Neural progenitor cell (in vitro differentiated cells): ENCODE measurements around the gene RAI1.

ENCODE experiments used
- EZH2 ChIP-seq: fragments of 200-600 bp; sonication (generic); IDR thresholded peaks from 2 replicates; pipeline ENCODE4 v1.6.1; 2017; ENCODE audit warnings: antibody characterized with exemption, mild to moderate bottlenecking, moderate library complexity
- TF ChIP-seq, protein P1 (sequence below): fragments of 200-600 bp; sonication (generic); IDR thresholded peaks from 2 replicates; pipeline ENCODE4 v1.5.1; 2017; ENCODE audit warnings: antibody characterized with exemption, mild to moderate bottlenecking

DNA sequence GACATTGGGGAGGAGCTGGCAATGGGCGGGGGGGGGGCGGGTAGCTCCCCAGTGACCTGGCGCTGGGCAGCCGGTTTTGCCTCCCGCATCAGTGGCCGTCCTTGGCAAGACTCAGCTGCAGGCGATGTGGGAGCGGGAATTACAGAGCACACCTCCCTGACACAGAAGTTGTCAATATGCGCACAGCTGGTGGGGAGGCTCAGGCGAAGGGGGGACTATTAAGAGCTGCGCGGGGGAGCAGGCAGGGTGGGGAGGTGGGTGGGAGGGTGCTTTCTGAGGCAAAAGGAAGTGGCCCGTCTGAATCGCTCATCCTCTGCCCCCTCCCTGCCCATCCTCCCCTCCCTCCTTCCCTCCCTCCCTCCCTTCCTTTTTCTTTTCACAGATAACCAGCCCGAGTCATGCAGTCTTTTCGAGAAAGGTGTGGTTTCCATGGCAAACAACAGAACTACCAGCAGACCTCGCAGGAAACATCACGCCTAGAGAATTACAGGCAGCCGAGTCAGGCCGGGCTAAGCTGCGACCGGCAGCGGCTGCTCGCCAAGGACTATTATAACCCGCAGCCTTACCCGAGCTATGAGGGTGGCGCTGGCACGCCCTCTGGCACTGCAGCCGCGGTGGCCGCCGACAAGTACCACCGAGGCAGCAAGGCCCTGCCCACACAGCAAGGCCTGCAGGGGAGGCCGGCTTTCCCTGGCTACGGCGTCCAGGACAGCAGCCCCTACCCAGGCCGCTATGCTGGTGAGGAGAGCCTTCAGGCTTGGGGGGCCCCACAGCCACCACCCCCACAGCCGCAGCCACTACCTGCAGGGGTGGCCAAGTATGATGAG lies 111.5 kb downstream of the RAI1 start:
- TF ChIP-seq, protein P1, sequence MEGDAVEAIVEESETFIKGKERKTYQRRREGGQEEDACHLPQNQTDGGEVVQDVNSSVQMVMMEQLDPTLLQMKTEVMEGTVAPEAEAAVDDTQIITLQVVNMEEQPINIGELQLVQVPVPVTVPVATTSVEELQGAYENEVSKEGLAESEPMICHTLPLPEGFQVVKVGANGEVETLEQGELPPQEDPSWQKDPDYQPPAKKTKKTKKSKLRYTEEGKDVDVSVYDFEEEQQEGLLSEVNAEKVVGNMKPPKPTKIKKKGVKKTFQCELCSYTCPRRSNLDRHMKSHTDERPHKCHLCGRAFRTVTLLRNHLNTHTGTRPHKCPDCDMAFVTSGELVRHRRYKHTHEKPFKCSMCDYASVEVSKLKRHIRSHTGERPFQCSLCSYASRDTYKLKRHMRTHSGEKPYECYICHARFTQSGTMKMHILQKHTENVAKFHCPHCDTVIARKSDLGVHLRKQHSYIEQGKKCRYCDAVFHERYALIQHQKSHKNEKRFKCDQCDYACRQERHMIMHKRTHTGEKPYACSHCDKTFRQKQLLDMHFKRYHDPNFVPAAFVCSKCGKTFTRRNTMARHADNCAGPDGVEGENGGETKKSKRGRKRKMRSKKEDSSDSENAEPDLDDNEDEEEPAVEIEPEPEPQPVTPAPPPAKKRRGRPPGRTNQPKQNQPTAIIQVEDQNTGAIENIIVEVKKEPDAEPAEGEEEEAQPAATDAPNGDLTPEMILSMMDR, result no peak
- no peak for TF ChIP-seq EZH2
